ENCODE measurements around the gene CHMP1A.
A peak's percentile ranks its signal among the peaks of the same experiment; 100 is the strongest.

CHMP1A gene

GRCh38 chr16:89624777-89625761 is 32.4 kb downstream of the CHMP1A start:
- no peak for DNase-seq (ENCODE audit: low read depth in 4 of 4, low spot score in 1 of 4)

GRCh38 chr16:89623511-89624261 is 33.8 kb downstream of the CHMP1A start:
- DNase-seq (ENCODE audit: low read depth in 4 of 4, low spot score in 1 of 4) = no peak

GRCh38 chr16:89621698-89622409 is 35.7 kb downstream of the CHMP1A start:
- no peak for DNase-seq (ENCODE audit: low read depth in 4 of 4, low spot score in 1 of 4)

DNA sequence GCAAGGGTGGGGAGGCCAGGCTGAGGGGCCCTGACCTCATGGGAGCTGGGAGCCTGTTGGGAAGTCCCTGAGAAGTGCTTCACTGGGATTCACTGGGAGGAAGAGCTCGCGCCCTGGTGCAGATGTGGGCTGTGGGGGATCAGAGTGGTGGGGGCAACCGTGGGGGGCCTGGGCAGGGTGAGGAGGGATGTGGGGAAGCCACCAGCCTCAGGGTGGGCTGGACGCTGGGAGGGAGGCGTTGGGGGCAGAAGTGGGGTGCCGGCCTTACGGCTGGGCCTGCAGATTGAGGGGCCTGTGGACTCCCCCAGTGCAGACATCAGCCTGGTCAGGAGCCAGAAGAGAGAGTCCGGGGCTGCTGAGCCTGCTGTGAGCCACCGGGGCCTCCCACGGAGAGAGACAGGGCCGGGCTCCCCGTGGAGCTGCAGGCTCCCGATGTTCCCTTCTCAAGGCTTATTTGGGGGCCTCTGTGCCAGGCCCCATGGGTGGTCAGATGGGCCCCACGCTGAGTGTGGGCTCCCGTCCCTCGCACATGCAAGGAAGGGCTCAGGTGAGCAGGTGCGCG is 36.3 kb downstream of the CHMP1A start:
- no peak for DNase-seq (ENCODE audit: low read depth in 4 of 4, low spot score in 1 of 4)

- DNase-seq (ENCODE audit: low read depth in 4 of 4, low spot score in 1 of 4) = no peak
Observed at GRCh38 chr16:89620406-89620841, 37.1 kb downstream of the CHMP1A start.

GRCh38 chr16:89619840-89620239 is 37.7 kb downstream of the CHMP1A start:
- DNase-seq (ENCODE audit: low read depth in 4 of 4, low spot score in 1 of 4) = no peak

GRCh38 chr16:89618109-89618998 is 39.2 kb downstream of the CHMP1A start:
- no peak for DNase-seq (ENCODE audit: low read depth in 4 of 4, low spot score in 1 of 4)

- no peak for DNase-seq (ENCODE audit: low read depth in 4 of 4, low spot score in 1 of 4)
Observed at GRCh38 chr16:89617036-89617435, 40.5 kb downstream of the CHMP1A start.

DNA sequence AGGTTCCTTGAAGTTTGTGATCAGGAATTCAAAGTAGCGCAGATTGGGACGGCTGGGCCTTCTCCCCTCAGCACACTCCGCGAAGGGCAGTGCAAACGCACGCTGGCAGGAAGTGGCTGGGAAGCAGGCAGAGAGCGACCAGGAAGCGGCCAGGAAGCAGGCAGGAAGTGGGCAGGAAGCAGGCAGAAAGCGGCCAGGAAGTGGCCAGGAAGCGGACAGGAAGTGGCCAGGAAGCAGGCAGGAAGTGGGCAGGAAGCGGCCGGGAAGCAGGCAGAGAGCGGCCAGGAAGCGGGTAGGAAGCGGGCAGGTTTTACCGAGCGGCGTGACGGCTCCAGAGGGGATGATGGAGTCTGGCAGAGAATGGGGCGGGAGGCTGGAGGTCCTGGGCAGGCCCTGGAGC is 40.9 kb downstream of the CHMP1A start:
- DNase-seq (ENCODE audit: low read depth in 4 of 4, low spot score in 1 of 4) = no peak

GRCh38 chr16:89615596-89616090 is 41.9 kb downstream of the CHMP1A start:
- peak in 1 of 4 experiments; percentile 32 for DNase-seq (ENCODE audit: low read depth in 4 of 4, low spot score in 1 of 4)

- no peak for DNase-seq (ENCODE audit: low read depth in 4 of 4, low spot score in 1 of 4)
Observed at GRCh38 chr16:89615176-89615575, 42.3 kb downstream of the CHMP1A start.

DNA sequence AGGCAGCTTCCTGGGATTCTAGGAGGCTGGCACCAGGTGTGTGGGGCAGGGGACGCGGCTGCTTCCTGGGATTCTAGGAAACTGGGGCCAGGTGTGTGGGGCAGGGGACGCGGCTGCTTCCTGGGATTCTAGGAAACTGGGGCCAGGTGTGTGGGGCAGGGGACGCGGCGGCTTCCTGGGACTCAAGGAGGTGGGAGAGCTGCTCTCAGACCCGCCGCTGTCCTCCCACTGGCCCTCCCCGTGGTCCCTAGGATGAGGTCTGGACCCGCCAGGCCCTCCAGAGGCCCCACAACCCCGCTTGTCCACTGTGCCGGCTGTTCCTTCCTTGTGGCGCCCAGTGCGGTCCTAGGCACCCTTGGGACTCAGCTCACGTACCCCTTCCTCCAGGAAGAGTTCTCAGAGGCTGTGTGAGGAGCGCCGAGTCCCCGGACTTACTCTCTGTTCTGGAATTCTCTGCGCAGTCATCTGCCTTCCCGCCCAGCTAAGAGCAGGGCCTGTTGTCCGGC is 43.5 kb downstream of the CHMP1A start:
- DNase-seq (ENCODE audit: low read depth in 4 of 4, low spot score in 1 of 4) = no peak

GRCh38 chr16:89613231-89613953 is 44.1 kb downstream of the CHMP1A start, which contains the start of gene DPEP1:
TSS of gene DPEP1 (plus strand) at chr16:89613642. CDS start at chr16:89630411, 16,769 bp downstream.
- DNase-seq (ENCODE audit: low read depth in 4 of 4, low spot score in 1 of 4) = no peak

- DNase-seq (ENCODE audit: low read depth in 4 of 4, low spot score in 1 of 4) = no peak
Observed at GRCh38 chr16:89612415-89613166, 44.9 kb downstream of the CHMP1A start.

DNA sequence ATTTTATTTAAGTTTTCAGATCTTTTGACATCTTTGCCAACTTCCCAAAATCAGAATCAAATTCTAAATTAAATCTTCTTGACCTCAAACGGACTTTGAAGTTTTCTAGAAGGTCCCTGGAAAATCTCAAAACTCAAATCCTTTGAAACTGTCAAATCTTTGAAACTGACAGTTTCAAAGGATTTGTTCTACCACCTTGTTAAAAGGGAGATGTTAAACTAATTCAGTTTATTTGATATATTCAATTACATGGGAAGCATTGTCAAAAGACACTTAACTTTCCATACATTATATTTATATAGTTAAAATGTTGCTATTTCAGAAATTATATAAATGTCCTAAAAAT is 47.4 kb downstream of the CHMP1A start:
- no peak for DNase-seq (ENCODE audit: low read depth in 4 of 4, low spot score in 1 of 4)

- no peak for DNase-seq (ENCODE audit: low read depth in 4 of 4, low spot score in 1 of 4)
Observed at GRCh38 chr16:89607937-89608740, 49.4 kb downstream of the CHMP1A start.

DNA sequence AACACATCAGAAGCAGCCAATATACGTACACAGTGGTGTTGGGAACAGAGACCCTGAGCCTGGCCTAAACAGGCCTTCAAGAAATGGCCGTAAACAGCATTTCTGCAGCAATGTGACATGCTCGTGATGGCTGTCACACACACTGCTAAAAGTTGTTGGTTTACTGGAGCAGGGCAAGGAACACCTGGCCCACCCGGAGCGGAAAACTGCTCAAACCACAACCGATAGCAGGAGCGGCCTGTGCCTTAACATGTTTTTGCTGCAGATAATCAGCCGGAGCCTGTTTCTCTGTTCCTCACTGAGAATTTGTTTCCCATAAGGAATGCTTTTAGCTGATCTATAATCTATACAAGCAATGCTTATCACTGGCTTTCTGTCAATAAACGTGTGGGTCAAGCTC is 50.1 kb downstream of the CHMP1A start:
- no peak for DNase-seq (ENCODE audit: low read depth in 4 of 4, low spot score in 1 of 4)
